Mucosa of descending colon (tissue), 3 donors: ENCODE measurements around the gene S100A9. TPM values are rescaled to one million over a fixed set of nuclear protein-coding genes. Genes with fewer than 3 reads are reported as not detected.
A peak's percentile ranks its signal among the peaks of the same experiment; 100 is the strongest.

ENCODE experiments used
- ATAC-seq: fragments of 200-7000 bp; cut with Tn5 transposase; one replicate; pipeline ENCODE4 v1.9.1; 2020; ENCODE audit warnings: mild to moderate bottlenecking, moderate library complexity
- DNase-seq, 3 donors: peaks; one replicate each; pipeline ENCODE4 v3.0.0-alpha.2; 2020
- H3K36me3 ChIP-seq: fragments of 200-600 bp; one replicate; pipeline ENCODE4 v1.8.0; 2021; ENCODE audit warnings: low read depth, mild to moderate bottlenecking
- H3K4me1 ChIP-seq: fragments of 200-600 bp; one replicate; pipeline ENCODE4 v1.8.0; 2021; ENCODE audit warnings: low read depth, mild to moderate bottlenecking
- H3K4me3 ChIP-seq: fragments of 200-600 bp; one replicate; pipeline ENCODE4 v1.8.0; 2021; ENCODE audit warnings: mild to moderate bottlenecking
- H3K9me3 ChIP-seq: fragments of 200-600 bp; one replicate; pipeline ENCODE4 v1.8.0; 2021; ENCODE audit warnings: mild to moderate bottlenecking
- CTCF ChIP-seq: fragments of 200-600 bp; IDR thresholded peaks from one replicate; pipeline ENCODE4 v1.8.0; 2022; ENCODE audit warnings: antibody characterized with exemption, mild to moderate bottlenecking
- intact Hi-C, 2 donors: fragments of 100-400 bp; cut with DNase I in 1 of 2; cut with micrococcal nuclease in 1 of 2; formaldehyde crosslinking; loops; one replicate each; pipeline versions ENCODE4 v1.11.0 to v1.11.1; 2022; cut with DNase I, micrococcal nuclease
- total RNA-seq, 3 donors: library from RNA; stranded (reverse); fragmentation: NEBNext Ultra II Directional in 2 of 3; extraction: Animal tissue kit (Norgen Biotek cat#: 25700) in 2 of 3; gene quantifications; one replicate each; pipeline versions ENCODE4 v1.2.1 to v1.2.4, GENCODE V29; 2021 to 2023
- donor health status: DM: no; HTN: no; CAD: no; lungs with moderate emphysema.
- donor health status: DM: no; HTN: no; CAD: no.
- donor health status: DM: no; HTN: yes; CAD: no.

S100A9 gene
- total RNA-seq, 3 donors from 2014 or later = 5.5 to 151 (median 75.0) TPM

DNA sequence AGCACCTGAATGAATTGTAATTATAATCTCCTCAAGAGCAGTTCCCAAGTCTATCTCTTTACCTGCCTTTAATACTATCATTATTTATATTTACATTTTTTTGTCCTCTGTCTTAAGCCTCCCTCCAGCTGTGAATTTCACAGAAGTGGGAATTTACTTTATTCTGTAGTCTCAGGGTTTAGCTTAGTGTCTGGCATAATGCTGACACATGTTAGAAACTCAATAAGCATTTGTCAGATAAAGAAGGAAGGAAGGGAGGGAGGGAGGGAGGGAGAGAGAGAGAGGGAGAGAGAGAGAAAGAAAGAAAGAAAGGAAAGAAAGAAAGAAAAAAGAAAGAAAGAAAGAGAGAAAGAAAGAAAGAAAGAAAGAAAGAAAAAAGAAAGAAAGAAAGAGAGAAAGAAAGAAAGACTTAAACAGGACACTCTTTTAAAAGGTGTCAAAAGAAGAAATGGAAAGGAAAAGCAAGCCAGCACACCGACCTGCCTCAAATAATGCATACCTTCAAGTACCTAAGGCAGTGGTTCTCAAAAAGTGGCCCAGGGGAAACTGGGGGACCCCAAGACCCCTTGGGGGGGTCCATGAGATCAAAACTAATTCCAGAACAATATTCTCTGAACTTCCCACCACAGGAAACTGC, 7.2 kb upstream of the S100A9 start:
- no peak for TF ChIP-seq CTCF
- H3K9me3 ChIP-seq = no peaks in the 10 kb centered on the region
- ATAC-seq (no peak), DNase-seq (no peak)
- intact Hi-C loops = no loop called here
- H3K4me1 ChIP-seq = no peaks in the 10 kb centered on the region
- H3K4me3 ChIP-seq = no peak overlapping the region
- no peaks in the 10 kb centered on the region for H3K36me3 ChIP-seq

- ATAC-seq = peak; percentile 84
- Histone ChIP-seq H3K36me3 (no peaks in the 10 kb centered on the region), H3K4me3 (no peak overlapping the region), H3K4me1 (no peaks in the 10 kb centered on the region), H3K9me3 (no peaks in the 10 kb centered on the region)
- peak; percentile 83 for TF ChIP-seq CTCF
- DNase-seq = peak; percentile 65 to 70 (median 66)
- intact Hi-C loops = loop anchor here in 1 of 2 donors (2.0 kb wide), 1 partner anchor 142 kb away; no protein-coding TSS in a partner anchor
Measured at GRCh38 chr1:153352523-153352922, 5.1 kb upstream of the S100A9 start.

DNA sequence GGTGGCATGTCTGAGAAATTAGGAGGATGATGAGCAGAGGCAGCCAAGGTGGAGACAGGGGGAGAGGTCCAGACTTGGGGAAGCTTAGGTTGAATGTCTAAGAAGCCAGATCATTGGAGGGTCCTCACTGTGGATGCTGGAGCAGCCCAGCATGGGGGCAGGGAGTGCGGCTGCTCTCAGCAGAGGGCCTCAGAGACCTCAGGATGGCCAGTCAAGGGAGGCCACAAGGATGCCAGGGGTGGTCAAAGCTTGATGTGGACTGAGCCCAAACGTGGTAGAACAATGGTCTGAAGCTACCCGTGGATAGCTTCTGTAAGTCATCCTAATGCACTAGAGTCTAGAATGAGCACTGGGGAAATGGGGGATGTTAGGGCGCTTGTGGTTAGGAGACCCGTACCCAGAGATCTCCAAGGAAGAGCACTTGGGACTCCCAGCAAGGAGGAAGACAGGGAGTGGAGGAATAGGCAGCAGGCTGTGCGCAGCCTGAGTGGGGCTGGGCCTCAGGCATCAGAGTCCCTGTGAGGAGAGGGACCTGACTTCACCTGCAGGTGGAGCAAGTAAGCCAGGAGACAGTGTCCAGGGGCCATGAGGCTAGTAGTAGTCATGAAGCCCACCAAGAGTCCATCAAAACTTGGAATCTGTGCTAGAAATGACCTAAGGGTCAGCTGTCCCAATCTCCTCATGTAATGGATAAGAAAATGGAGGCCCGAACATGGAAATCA, 4.3 kb upstream of the S100A9 start:
- TF ChIP-seq CTCF = no peak
- intact Hi-C loops = loop anchor here in 1 of 2 donors (2.0 kb wide), 1 partner anchor 141 kb away; no protein-coding TSS in a partner anchor
- Histone ChIP-seq H3K36me3 (no peaks in the 10 kb centered on the region), H3K4me1 (no peaks in the 10 kb centered on the region), H3K9me3 (no peaks in the 10 kb centered on the region), H3K4me3 (no peak overlapping the region)
- DNase-seq (no peak), ATAC-seq (no peak)

GRCh38 chr1:153354515-153355193, 3.0 kb upstream of the S100A9 start:
- Histone ChIP-seq H3K4me1 (no peaks in the 10 kb centered on the region), H3K9me3 (no peaks in the 10 kb centered on the region), H3K36me3 (no peaks in the 10 kb centered on the region), H3K4me3 (no peak overlapping the region)
- intact Hi-C loops = loop anchor here in 1 of 2 donors (5.0 kb wide), 1 partner anchor 143 kb away; no protein-coding TSS in a partner anchor
- no peak for TF ChIP-seq CTCF
- ATAC-seq (no peak), DNase-seq (no peak)

DNA sequence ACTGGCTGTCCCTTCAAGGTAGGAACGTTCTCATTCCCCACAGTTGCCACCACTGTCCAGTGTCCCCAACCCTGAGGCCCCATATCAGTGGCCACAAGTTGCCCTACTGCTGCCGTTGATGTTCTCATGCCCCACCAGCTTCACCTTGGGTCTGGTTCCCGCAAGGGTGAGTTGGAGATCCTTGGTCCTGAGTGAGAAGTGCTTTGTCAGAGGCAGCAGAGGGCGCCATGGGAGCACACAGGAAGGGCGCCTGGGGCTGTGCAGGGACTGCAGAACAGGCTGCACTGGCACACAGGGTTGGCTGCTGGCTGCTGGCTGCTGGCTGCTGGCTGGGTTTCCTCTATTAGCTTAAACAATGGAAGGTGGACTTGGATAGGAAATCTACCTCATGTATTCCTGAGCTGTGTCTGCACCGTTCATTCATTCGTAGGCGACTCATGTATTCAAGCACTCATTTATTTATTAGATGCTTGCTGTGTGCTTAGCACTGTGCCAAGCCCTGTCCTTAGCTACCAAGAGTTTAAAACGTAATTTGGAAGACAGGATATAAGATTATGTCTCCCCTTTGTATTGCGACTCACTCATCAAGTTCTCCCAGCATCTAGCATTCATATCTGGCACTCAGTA, 2.1 kb upstream of the S100A9 start:
- H3K4me3 ChIP-seq = no peak overlapping the region
- ATAC-seq (peak; percentile 81), DNase-seq (peak; percentile 43 to 76 (median 60))
- intact Hi-C loops = loop anchor here in 1 of 2 donors (5.0 kb wide), 1 partner anchor 142 kb away; no protein-coding TSS in a partner anchor
- no peaks in the 10 kb centered on the region for H3K4me1 ChIP-seq
- no peak for TF ChIP-seq CTCF
- no peaks in the 10 kb centered on the region for H3K9me3 ChIP-seq
- H3K36me3 ChIP-seq = no peaks in the 10 kb centered on the region
